Right lobe of liver (tissue), 6 donors: ENCODE measurements around the gene ADCY5. TPM values are rescaled to one million over a fixed set of nuclear protein-coding genes. Genes with fewer than 3 reads are reported as not detected.

Experiments used
- ATAC-seq, 4 donors: fragments of 200-7000 bp; cut with Tn5 transposase; one replicate each; pipeline ENCODE4 v1.9.1; 2020; ENCODE audit warnings: mild to moderate bottlenecking in 4 of 4, moderate library complexity in 4 of 4
- DNase-seq, 3 donors: peaks; one replicate each; pipeline ENCODE4 v3.0.0-alpha.2; 2020
- H3K27ac ChIP-seq, 3 donors: fragments of 200-600 bp; one replicate each; pipeline ENCODE4 v1.8.0; 2022
- H3K27me3 ChIP-seq, 2 donors: fragments of 200-600 bp; one replicate each; pipeline ENCODE4 v1.8.0; 2022
- H3K36me3 ChIP-seq, 4 donors: fragments of 200-600 bp; sonication (generic) in 1 of 4; one replicate each; pipeline versions ENCODE4 v1.5.1 to v1.8.0; 2017 to 2022; ENCODE audit warnings: control low read depth in 1 of 4
- H3K4me1 ChIP-seq, 4 donors: fragments of 200-600 bp; sonication (generic) in 1 of 4; one replicate each; pipeline versions ENCODE4 v1.5.1 to v1.8.0; 2017 to 2022; ENCODE audit warnings: control low read depth in 1 of 4
- H3K4me3 ChIP-seq, 3 donors: fragments of 200-600 bp; one replicate each; pipeline ENCODE4 v1.8.0; 2022
- H3K9me3 ChIP-seq, 4 donors: fragments of 200-600 bp; sonication (generic) in 1 of 4; one replicate each; pipeline versions ENCODE4 v1.5.1 to v1.8.0; 2017 to 2022; ENCODE audit warnings: control low read depth in 1 of 4
- POLR2A ChIP-seq: fragments of 450-650 bp; IDR thresholded peaks from one replicate; pipeline ENCODE4 v1.6.1; 2017; ENCODE audit warnings: antibody characterized with exemption, mild to moderate bottlenecking
- WGBS: methylation state at CpG from one replicate; pipeline ENCODE4 v1.1.6; 2018; ENCODE audit warnings: low coverage, low lambda C conversion rate; ENCODE audit not compliant: insufficient coverage; ENCODE audit errors: missing lambda C conversion rate; 5-methylcytosine and 5-hydroxymethylcytosine counted together
- intact Hi-C, 2 donors: fragments of 100-400 bp; cut with DNase I; formaldehyde crosslinking; loops; one replicate each; pipeline versions ENCODE4 v1.11.2 to v1.14.1; 2022
- total RNA-seq, 6 experiments: library from RNA; depleted of rRNA in 2 of 6; stranded (reverse); fragments of >200 nt in 2 of 6; fragmentation: NEBNext Ultra II Directional in 3 of 6; extraction: Animal tissue kit (Norgen Biotek cat#: 25700) in 3 of 6; gene quantifications; one replicate each; pipeline versions ENCODE4 v1.1.0 to v1.2.4, GENCODE V29; 2016 to 2023
- TF ChIP-seq, protein P1 (sequence below), 4 donors: fragments of 200-600 bp in 3 of 4; fragments of 450-650 bp in 1 of 4; IDR thresholded peaks; one replicate each; pipeline versions ENCODE4 v1.5.1 to v1.8.0; 2016 to 2022; ENCODE audit warnings: antibody characterized with exemption in 4 of 4, mild to moderate bottlenecking in 2 of 4
- donor health status: DM: no; HTN: yes; CAD: no.
- donor health status: DM: no; HTN: no; CAD: no.
- donor health status: DM: no; HTN: no; CAD: no.
- donor health status: DM: no; HTN: yes; CAD: no.
- donor health status: DM: no; HTN: yes; CAD: no.

ADCY5 gene
- total RNA-seq, 6 experiments from 2014 or later: 1.9 to 3.7 (median 2.7) TPM

DNA sequence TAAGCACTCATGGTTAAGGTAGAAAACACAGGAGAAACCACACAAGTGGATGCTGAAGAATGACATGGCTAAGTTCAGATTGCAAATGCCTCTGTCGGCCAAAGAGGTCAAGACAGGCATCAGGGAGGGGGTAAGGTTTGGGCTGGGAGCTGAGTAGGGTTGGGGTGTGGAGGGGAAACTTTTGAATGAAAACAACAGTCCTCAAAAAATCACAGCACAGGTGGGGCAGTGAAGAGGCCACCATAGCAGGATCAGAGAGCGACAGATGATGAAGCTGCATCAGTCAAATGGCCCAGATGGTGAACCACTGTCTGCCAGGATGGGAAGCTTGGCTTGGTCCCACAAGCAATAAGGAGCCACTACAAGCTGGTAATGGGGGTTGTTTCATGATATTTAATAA is 74.9 kb downstream of the ADCY5 start:
- no peak for TF ChIP-seq POLR2A
- TF ChIP-seq, protein P1, sequence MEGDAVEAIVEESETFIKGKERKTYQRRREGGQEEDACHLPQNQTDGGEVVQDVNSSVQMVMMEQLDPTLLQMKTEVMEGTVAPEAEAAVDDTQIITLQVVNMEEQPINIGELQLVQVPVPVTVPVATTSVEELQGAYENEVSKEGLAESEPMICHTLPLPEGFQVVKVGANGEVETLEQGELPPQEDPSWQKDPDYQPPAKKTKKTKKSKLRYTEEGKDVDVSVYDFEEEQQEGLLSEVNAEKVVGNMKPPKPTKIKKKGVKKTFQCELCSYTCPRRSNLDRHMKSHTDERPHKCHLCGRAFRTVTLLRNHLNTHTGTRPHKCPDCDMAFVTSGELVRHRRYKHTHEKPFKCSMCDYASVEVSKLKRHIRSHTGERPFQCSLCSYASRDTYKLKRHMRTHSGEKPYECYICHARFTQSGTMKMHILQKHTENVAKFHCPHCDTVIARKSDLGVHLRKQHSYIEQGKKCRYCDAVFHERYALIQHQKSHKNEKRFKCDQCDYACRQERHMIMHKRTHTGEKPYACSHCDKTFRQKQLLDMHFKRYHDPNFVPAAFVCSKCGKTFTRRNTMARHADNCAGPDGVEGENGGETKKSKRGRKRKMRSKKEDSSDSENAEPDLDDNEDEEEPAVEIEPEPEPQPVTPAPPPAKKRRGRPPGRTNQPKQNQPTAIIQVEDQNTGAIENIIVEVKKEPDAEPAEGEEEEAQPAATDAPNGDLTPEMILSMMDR (IDR thresholded peaks at IDR 0.05): no peak
- H3K4me1 ChIP-seq: peaks cover 0 to 3% (median 0%) of the 10 kb centered on the region in 4 donors
- DNase-seq: no peak
- H3K9me3 ChIP-seq: no peaks in the 10 kb centered on the region
- H3K36me3 ChIP-seq: no peaks in the 10 kb centered on the region
- H3K27me3 ChIP-seq: no peaks in the 10 kb centered on the region
- no peak overlapping the region for H3K27ac ChIP-seq
- intact Hi-C loops: no loop called here
- H3K4me3 ChIP-seq: no peak overlapping the region
- 67% methylated on average over 2 of the region's 2 CpGs for WGBS
- ATAC-seq: no peak

DNA sequence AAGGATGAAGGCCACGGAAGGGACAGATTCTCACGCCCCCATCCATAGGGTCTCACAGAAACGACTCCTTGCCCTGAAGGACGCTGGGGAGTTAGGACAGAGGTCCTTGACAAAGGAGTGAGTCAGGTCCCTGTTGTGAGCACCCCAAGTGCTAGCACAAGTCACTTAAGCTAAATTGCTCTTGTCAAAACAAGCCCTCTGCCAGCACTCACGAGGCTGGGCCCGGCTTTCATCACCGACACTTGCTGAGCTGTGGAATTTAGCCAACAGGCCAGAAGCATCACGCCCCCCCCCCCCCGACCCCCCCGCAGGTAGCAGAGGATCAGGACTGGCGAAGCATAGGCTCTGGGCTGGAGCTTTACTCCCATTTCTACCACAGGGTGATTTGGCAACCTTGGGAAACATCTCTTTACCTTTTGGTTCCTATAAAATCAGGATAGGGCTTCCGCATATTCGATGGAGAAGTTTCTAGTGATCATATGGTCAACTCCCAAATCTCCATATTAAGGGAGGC is 75.4 kb downstream of the ADCY5 start:
- no peak for TF ChIP-seq POLR2A
- TF ChIP-seq, protein P1 (IDR thresholded peaks at IDR 0.05): no peak
- WGBS: 63% methylated on average over 8 of the region's 13 CpGs
- H3K36me3 ChIP-seq: no peaks in the 10 kb centered on the region
- no peaks in the 10 kb centered on the region for H3K9me3 ChIP-seq
- ATAC-seq: no peak
- no peaks in the 10 kb centered on the region for H3K27me3 ChIP-seq
- H3K4me1 ChIP-seq: peaks cover 0 to 3% (median 0%) of the 10 kb centered on the region in 4 donors
- intact Hi-C loops: no loop called here
- no peak overlapping the region for H3K27ac ChIP-seq
- no peak overlapping the region for H3K4me3 ChIP-seq
- no peak for DNase-seq

DNA sequence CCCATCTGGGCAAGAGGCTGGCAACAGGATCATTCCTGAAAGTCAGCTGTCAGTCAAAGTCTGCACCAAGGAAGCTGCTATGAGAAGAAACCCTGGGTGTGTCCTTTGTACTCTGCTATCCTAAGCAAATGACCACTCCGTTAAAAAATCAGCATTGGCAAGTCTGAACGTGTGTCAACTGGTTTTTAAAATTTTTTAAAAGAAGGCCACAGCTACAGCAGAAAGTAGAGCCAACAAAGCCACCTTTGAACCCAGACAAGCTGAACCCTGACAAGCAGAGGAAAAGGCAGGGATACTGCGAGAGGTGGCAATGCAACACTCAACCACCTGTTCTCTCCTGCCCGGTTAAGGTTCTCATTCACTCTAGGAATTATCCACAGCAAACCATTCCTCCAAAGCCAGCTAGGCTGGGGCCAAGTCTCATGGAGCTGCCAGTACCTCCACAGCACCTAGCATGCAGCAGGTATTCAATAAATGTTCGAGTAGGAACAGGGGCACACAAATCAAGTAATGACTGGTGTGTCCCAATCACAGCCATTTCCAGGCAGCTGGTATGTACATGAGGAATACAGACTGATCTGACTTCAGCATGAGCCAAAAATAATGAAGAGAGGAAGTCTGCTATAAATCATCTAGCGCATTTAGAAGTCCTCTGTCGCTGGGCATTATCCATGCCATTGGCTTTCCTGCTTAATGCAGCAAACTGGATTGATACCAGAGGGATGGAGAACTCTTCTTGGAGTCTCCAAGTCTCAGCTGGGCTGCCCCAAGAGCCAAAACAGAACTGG is 76.0 kb downstream of the ADCY5 start:
- intact Hi-C loops: no loop called here

DNA sequence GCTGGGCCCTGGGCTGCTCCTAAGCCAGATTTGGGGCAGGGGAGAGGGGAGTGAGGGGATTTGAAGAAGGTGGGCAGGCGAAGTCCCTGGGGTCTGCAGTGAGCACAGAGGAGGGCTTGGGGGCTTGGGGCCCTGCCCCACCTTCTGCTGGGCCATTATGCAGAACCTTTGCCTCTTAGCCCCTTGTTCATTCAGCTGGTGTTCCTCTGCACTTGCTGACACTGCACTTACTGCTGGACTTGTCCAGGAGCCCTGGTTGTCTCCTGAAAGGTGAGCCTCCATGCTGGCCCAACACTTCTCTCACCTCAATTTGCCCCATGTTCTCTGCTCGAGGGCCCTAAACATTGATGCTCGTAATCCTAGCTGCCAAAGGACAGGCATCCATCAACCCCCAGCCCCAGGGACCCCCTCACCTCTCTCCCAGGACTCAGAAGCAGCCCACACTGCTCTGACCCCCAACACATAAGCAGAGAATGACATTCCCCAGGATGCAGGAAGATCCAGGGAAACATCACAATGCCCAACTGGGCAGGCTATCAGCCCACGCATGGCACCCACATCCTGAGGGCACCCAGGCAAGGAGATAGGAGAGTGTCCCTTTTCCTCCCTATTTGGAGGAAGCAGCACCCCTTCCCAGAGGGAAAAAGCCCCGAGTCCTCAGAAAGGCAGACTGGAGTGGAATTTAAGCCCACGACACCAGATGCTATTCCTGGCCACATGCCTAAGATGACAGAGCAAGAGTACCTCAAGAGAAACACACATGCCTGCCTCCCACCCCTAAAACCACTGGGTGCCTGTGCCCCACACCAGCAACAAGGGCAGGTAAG is 76.8 kb downstream of the ADCY5 start:
- H3K4me3 ChIP-seq: no peak overlapping the region
- no peak for DNase-seq

More for the DNA sequence above, 76.0 kb downstream of the ADCY5 start:
- no peak overlapping the region for H3K4me3 ChIP-seq
- no peaks in the 10 kb centered on the region for H3K36me3 ChIP-seq
- no peak overlapping the region for H3K27ac ChIP-seq
- ATAC-seq (peak in 2 of 4 donors; percentile 29 to 56), DNase-seq (no peak)
- TF ChIP-seq POLR2A: no peak
- TF ChIP-seq, protein P1 (IDR thresholded peaks at IDR 0.05): no peak
- WGBS: 37% methylated on average over 5 of the region's 7 CpGs
- peaks cover 0 to 3% (median 0%) of the 10 kb centered on the region in 4 donors for H3K4me1 ChIP-seq
- H3K27me3 ChIP-seq: no peaks in the 10 kb centered on the region
- H3K9me3 ChIP-seq: no peaks in the 10 kb centered on the region

More for the DNA sequence above, 76.8 kb downstream of the ADCY5 start:
- TF ChIP-seq, protein P1 (IDR thresholded peaks at IDR 0.05): no peak
- no peak for TF ChIP-seq POLR2A
- ATAC-seq: no peak
- Histone ChIP-seq H3K27ac (no peak overlapping the region), H3K36me3 (no peaks in the 10 kb centered on the region), H3K27me3 (no peaks in the 10 kb centered on the region), H3K4me1 (peaks cover 0 to 3% (median 0%) of the 10 kb centered on the region in 4 donors), H3K9me3 (no peaks in the 10 kb centered on the region)
- intact Hi-C loops: no loop called here
- 60% methylated on average over 3 of the region's 6 CpGs for WGBS
